ENCODE data around the gene BMERB1. TPM values are rescaled to one million over a fixed set of nuclear protein-coding genes. Genes with fewer than 3 reads are reported as not detected.

The BMERB1 gene
- total and polyA plus RNA-seq, 9 of the 15 experiments (the other 6 are each of a cell fraction or from before 2014, with no cell fraction given), result 0.29 to 2.9 (median 0.94) TPM

- no peak for TF ChIP-seq TARDBP (IDR thresholded peaks at IDR 0.05)
- TF ChIP-seq ZNF224 (CRISPR knock-in tag; IDR thresholded peaks at IDR 0.05), result no peak
- no peak for TF ChIP-seq PHF20 (IDR thresholded peaks at IDR 0.05; ENCODE audit: partially characterized antibody)
- no peak for TF ChIP-seq ZNF175 (CRISPR knock-in tag; IDR thresholded peaks at IDR 0.05; ENCODE audit: low read depth)
- TF ChIP-seq ID3 (CRISPR knock-in tag; IDR thresholded peaks at IDR 0.05), result no peak
- no peak for TF ChIP-seq ID3 (tag; IDR thresholded peaks at IDR 0.05)
These were observed 107.9 kb downstream of the BMERB1 start (continued) for GRCh38 chr16:15542261-15542660.

- TF ChIP-seq ZNF395 (CRISPR knock-in tag; IDR thresholded peaks at IDR 0.05), result no peak
- 0 out of 4 replicates have a peak, but pooled peaks of 1 of the 2 experiments have one; percentile 10 for TF ChIP-seq TRIM24 (IDR thresholded peaks at IDR 0.05)
- TF ChIP-seq SMAD3 (CRISPR knock-in tag; conservative IDR thresholded peaks at IDR 0.05), result no peak
- TF ChIP-seq CBX5 (IDR thresholded peaks at IDR 0.05; ENCODE audit: borderline replicate concordance, low read depth), result peak; percentile 64
- TF ChIP-seq YY1 (IDR thresholded peaks at IDR 0.05; ENCODE audit: borderline replicate concordance in 1 of 3, control insufficient read depth in 1 of 3, extremely low read depth in 1 of 3, insufficient read depth in 3 of 3, insufficient read length in 1 of 3, insufficient replicate concordance in 2 of 3, low read depth in 1 of 3, low read length in 2 of 3), result no peak
- peak in 1 of 2 experiments; percentile 76; a peak in 1 of 3 replicates for TF ChIP-seq CBX3 (IDR thresholded peaks at IDR 0.05; ENCODE audit: borderline replicate concordance in 1 of 2, low read length in 2 of 2)
- TF ChIP-seq CBX1 (IDR thresholded peaks at IDR 0.05; ENCODE audit: low read depth), result peak; percentile 60; the same call in 1 of the 2 replicates
- peak; percentile 47; the same call in 1 of the 2 replicates for TF ChIP-seq HLTF (IDR thresholded peaks at IDR 0.05)
- TF ChIP-seq YBX1 (IDR thresholded peaks at IDR 0.05), result no peak
- peak; percentile 57; the same call in 1 of the 2 replicates for TF ChIP-seq TRIM28 (IDR thresholded peaks at IDR 0.05)
- intact Hi-C loops (cut with micrococcal nuclease), result no loop called here
- ChIA-PET CTCF (ENCODE audit: low intra/inter-chr PET ratio) (no interaction called here), POLR2A (interaction anchor here (1.1 kb wide), 1 partner anchor 15 kb away, joined by 4 read pairs; no protein-coding TSS in a partner anchor)
- DNase-seq (ENCODE audit: extremely low read depth in 1 of 4, low spot score in 3 of 4) (no peak), ATAC-seq (no peak), FAIRE-seq (no peak)
- BruUV-seq (replicated peaks), result no TSS peak
- Histone ChIP-seq H3K4me1 (replicated peaks in 1 of 2; ENCODE audit: control insufficient read depth in 2 of 2, insufficient read depth in 2 of 2, low read length in 2 of 2) (peaks cover 18 to 23% of the 10 kb centered on the region in 2 experiments), H4K20me1 (replicated peaks; ENCODE audit: control insufficient read depth, insufficient read depth, low read length) (no peaks in the 10 kb centered on the region), H3K27me3 (ENCODE audit: control insufficient read depth in 2 of 2, insufficient read depth in 2 of 2, low read length in 2 of 2) (no peaks in the 10 kb centered on the region), H2AFZ (ENCODE audit: low read depth, low read length) (no peak overlapping the region), H3K9me3 (replicated peaks; ENCODE audit: control insufficient read depth, insufficient read depth, low read depth, low read length) (peaks cover 7% of the 10 kb centered on the region; the same call in 1 of the 2 replicates), H3K36me3 (ENCODE audit: control insufficient read depth, insufficient read depth, low read length) (no peaks in the 10 kb centered on the region), H3K9me1 (ENCODE audit: control insufficient read depth, insufficient read depth, low read length) (no peaks in the 10 kb centered on the region), H3K4me2 (ENCODE audit: insufficient read depth, low read length) (no peak overlapping the region), H3K79me2 (ENCODE audit: control insufficient read depth, insufficient read depth, low read length) (no peaks in the 10 kb centered on the region), H3K27ac (ENCODE audit: extremely low read depth, low read depth, low read length) (no peak overlapping the region), H3K4me3 (no peak overlapping the region), H3K9ac (ENCODE audit: insufficient read depth in 1 of 2, low read depth in 2 of 2, low read length in 2 of 2) (no peak overlapping the region)
- 67% methylated on average over 5 of the region's 6 CpGs for WGBS (ENCODE audit: insufficient coverage, low coverage, missing lambda C conversion rate)
- in situ Hi-C loops (cut with MboI), result no loop called here
These were observed 108.5 kb downstream of the BMERB1 start for GRCh38 chr16:15542734-15543347.

Data from K562 (cell line).